Measurements from ENCODE around the gene BUB1B.

DNA sequence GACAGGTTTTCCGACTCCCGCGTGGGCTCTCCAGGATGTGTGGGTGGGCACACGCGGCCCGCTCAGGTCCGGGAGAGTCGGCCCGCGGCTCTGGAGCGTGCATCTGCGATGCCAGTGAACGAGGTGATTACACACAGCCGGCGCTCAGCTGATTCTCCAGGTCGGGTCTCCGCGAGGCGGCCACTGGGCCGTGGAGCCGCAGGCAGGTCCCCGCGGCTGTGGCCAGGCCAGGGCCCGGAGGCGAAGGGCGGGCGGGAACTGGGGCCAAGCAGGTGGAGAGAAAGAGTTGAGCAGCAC, 91.2 kb downstream of the BUB1B start:
- TF ChIP-seq POLR2A (IDR thresholded peaks at IDR 0.05) (no peak), CTCF (IDR thresholded peaks at IDR 0.05) (no peak)
